Ishikawa (cell line): Measurements from ENCODE around the gene FSIP1.

Source experiments
- CEBPB ChIP-seq: IDR thresholded peaks from 2 replicates; pipeline ENCODE4 v1.6.1; 2012
- CREB1 ChIP-seq: IDR thresholded peaks from 2 replicates; pipeline ENCODE4 v1.6.1; 2012; ENCODE audit warnings: low read depth
- EGR1 ChIP-seq: IDR thresholded peaks from 2 replicates; pipeline ENCODE4 v1.6.1; 2012
- EP300 ChIP-seq: IDR thresholded peaks from 2 replicates; pipeline ENCODE4 v1.6.1; 2012; ENCODE audit warnings: borderline replicate concordance
- FOXM1 ChIP-seq: IDR thresholded peaks from 2 replicates; pipeline ENCODE4 v1.6.1; 2012; ENCODE audit warnings: low read depth, borderline replicate concordance
- NFIC ChIP-seq: IDR thresholded peaks from 2 replicates; pipeline ENCODE4 v1.6.1; 2012
- RAD21 ChIP-seq: IDR thresholded peaks from 2 replicates; pipeline ENCODE4 v1.6.1; 2012; ENCODE audit warnings: low read depth
- REST ChIP-seq: IDR thresholded peaks from 2 replicates; pipeline ENCODE4 v1.6.1; 2012; ENCODE audit warnings: low read depth, mild to moderate bottlenecking
- TAF1 ChIP-seq: IDR thresholded peaks from 2 replicates; pipeline ENCODE4 v1.6.1; 2012; ENCODE audit warnings: low read depth, mild to moderate bottlenecking
- TCF12 ChIP-seq: IDR thresholded peaks from 2 replicates; pipeline ENCODE4 v1.6.1; 2012; ENCODE audit warnings: low read depth
- TEAD4 ChIP-seq: IDR thresholded peaks from 2 replicates; pipeline ENCODE4 v1.6.1; 2012
- YY1 ChIP-seq: IDR thresholded peaks from 2 replicates; pipeline ENCODE4 v1.6.1; 2012; ENCODE audit warnings: low read depth
- ZBTB7A ChIP-seq: IDR thresholded peaks from 2 replicates; pipeline ENCODE4 v1.6.1; 2012; ENCODE audit warnings: low read depth
- TF ChIP-seq, protein P1 (sequence below): IDR thresholded peaks from 2 replicates; pipeline ENCODE4 v1.6.1; 2012
- TF ChIP-seq, protein P2 (sequence below): IDR thresholded peaks from 2 replicates; pipeline ENCODE4 v1.6.1; 2012

The FSIP1 gene

GRCh38 chr15:39657668-39658067 lies 125.0 kb downstream of the FSIP1 start:
- TF ChIP-seq REST (no peak), TCF12 (no peak), NFIC (no peak), EP300 (no peak), CREB1 (no peak), TEAD4 (no peak), RAD21 (no peak), ZBTB7A (no peak), CEBPB (no peak), EGR1 (no peak)
- TF ChIP-seq, protein P1, sequence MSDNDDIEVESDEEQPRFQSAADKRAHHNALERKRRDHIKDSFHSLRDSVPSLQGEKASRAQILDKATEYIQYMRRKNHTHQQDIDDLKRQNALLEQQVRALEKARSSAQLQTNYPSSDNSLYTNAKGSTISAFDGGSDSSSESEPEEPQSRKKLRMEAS = no peak
- TF ChIP-seq, protein P2, sequence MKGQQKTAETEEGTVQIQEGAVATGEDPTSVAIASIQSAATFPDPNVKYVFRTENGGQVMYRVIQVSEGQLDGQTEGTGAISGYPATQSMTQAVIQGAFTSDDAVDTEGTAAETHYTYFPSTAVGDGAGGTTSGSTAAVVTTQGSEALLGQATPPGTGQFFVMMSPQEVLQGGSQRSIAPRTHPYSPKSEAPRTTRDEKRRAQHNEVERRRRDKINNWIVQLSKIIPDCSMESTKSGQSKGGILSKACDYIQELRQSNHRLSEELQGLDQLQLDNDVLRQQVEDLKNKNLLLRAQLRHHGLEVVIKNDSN = no peak

DNA sequence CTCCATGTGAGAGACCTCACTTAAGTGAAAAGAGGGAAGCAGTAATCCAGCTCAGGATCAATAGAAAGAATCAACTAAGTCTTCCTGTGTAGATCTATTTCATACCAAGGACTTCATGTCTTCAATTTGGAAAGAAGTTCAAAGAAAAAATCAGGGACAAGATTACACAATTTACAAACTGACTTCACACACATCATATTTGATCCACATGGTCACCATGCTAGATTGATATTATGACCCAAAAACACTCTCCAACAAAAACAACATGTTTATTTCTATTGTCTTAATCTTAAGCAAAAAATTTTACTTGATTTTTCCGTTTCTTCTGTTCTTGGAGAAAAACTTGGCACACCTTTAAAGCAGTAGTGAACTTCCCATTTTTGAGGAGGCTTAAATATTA lies 125.5 kb downstream of the FSIP1 start:
- no peak for TF ChIP-seq YY1
- TF ChIP-seq CREB1 = no peak
- TF ChIP-seq FOXM1 = no peak
- no peak for TF ChIP-seq NFIC

- TF ChIP-seq FOXM1 (no peak), EGR1 (no peak), TCF12 (no peak), RAD21 (no peak), TAF1 (no peak), YY1 (no peak), CEBPB (no peak), CREB1 (no peak), NFIC (no peak), REST (no peak), EP300 (no peak), TEAD4 (no peak)
- TF ChIP-seq, protein P1 = no peak
- TF ChIP-seq, protein P2 = no peak
These were observed 128.3 kb downstream of the FSIP1 start for GRCh38 chr15:39654304-39654703.

- TF ChIP-seq RAD21 (no peak), REST (no peak), EP300 (no peak), TEAD4 (no peak), TCF12 (no peak), CEBPB (no peak), CREB1 (no peak), YY1 (no peak), NFIC (no peak), TAF1 (no peak), ZBTB7A (no peak), FOXM1 (no peak), EGR1 (no peak)
- TF ChIP-seq, protein P2 = no peak
- TF ChIP-seq, protein P1 = no peak
These were observed 130.8 kb downstream of the FSIP1 start for GRCh38 chr15:39651881-39652280.
